T-helper 2 cell (primary cell): ENCODE results near the gene CD209.

Experiments used
- DNase-seq, 5 experiments: peaks; one replicate each; pipeline versions ENCODE4 v3.0.0 to v3.0.0-alpha.2; 2012 to 2022

The CD209 gene

GRCh38 chr19:7737215-7737614 is 10.1 kb downstream of the CD209 start:
- DNase-seq = no peak

DNA sequence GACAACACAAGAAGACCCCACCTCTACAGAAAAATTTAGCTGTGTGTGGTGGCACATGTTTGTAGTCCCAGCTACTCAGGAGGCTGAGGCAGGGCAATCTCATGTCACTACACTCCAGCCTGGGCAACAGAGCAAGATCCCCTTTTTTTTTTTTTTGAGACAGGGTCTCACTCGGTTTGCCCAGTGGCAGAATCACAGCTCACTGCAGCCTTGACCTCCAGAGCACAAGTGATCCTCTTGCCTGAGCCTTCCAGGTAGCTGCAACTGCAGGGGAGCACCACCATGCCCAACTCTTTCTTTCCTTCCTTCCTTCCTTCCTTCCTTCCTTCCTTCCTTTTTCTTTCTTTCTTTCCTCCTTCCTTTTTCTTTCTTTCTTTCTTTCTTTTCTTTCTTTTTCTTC is 11.2 kb downstream of the CD209 start:
- DNase-seq = no peak

DNA sequence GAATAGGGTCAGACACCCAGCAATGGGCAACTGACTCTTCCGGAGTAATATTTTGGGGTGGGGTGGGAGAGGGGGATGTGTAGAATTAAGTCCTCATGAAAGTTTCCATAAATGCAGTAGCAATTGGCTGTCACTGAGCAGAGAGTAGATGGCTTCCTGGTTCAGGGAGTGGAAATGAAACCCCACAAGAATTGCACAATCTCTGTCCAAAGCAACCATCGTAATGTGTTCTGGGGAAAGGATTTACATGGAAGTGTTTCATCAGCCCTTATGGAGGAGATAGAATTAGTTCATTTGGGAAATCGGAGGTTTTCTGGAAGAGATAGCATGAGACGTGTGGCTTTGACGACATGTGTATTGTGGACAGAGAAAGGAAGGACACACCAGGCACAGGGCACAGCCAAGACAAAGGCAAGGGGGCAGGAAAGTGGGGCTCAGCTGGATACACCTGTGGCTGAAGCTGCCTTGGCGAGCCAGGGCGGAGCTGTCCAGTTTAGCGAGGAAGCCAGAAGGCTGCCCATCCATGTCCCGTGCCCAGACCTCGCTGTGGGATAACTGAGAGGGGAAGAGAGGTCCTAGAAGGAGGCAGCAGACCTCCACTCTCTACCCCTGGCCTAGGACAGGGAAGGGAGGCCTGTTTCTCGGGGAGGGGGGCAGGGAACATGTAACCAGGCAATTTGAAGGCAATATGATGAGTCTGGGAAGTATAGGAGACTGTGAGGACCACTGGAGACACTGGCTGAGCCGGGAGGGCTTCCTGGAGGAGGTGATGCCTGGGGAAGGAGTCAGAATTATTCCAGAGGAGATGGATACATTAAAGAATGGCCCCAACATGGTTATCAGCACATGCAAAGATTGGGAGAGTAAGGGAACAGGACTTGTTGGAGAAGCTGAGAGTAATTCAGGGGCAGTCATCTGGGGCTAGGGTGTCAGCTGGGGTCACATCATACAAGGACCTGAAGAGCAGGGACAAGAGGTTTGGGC is 12.8 kb downstream of the CD209 start:
- no peak for DNase-seq

- DNase-seq = no peak
Observed at GRCh38 chr19:7733376-7733775, 14.0 kb downstream of the CD209 start.

DNA sequence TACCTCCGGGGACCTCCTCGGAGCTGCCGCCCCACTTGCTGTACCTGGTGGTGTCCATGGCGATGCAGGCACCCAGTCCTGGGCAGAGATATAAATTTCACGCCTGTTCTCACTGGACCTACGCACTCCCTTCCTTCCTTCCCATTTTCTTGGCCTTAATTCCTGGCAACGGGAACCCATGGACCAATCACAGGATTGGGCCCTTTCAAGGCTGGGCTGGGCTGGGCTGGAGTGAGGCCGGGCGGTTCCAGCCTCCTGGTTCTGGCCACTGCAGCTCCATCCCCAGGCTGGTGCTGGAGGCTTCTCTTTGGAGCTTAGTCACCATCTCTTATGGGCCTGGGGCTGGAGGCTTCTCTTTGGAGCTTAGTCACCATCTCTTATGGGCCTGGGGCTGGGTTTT is 15.3 kb downstream of the CD209 start, which contains the start of gene CLEC4G:
Gene CLEC4G, minus strand, starts transcription at position 66 of the 400 bp plus-strand sequence. Its CDS starts 8 bp downstream, at position 58.
- DNase-seq = no peak

DNA sequence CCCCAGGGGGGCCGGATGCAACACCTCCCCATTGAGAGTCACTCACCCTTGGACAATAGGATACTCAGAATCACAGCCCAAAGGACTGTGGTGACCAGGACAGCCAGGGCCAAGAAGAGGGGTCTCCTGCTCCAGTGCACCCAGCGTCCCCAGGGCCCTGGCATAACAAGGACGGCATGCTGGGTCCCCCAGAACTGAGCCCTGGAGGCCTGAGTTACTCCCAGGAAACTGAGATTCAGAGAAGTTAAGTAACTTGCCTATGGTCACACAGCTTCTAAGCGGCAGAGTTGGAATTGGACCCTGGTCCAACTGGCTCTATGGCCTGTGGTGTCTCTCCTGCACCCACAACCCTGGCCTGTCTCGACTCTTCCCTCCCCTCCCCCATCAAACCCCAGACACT is 15.7 kb downstream of the CD209 start:
- no peak for DNase-seq

DNA sequence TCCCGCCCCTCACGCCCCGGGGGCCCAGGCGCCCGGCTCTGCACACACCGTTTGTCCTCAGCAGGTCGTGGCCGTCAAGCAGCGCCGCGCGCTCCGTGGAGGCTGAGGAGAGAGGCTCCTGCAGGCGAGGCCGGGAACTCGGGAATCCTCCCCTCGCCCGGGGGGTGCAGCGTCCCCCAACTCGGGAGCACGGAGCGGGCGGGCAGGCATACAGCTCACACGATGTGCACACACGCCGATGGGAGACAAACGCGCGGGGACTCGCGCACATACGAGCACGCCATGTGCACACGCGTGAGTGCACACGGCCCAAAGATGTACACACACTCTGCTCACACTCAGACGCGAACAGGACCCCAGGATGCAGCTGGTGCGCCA is 16.1 kb downstream of the CD209 start:
- no peak for DNase-seq

- DNase-seq = no peak
Observed at GRCh38 chr19:7730286-7731217, 16.8 kb downstream of the CD209 start.

DNA sequence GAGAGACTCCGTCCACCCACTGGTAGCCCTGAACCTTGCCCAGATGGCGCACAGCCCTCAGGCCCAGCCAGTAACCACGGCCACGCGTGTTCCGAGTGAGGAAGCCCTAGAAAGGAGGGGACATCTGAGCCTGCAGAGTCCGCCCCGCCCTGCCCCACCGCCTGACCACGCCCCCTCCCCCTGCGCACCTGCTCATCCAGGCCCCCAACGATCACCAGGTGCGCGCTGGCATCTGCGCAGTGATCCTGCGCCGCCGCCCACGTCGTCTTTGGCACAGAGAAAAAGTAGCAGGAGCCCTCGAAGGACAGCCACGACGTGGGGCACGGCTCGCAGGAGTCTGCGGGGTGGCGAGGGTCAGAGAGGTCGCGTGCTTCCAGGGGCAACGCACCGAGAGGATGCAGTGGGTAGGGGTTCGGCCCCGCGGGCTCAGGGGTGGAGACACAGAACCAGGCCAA is 17.5 kb downstream of the CD209 start:
- no peak for DNase-seq

GRCh38 chr19:7729211-7729610 is 18.1 kb downstream of the CD209 start:
- DNase-seq = no peak

DNA sequence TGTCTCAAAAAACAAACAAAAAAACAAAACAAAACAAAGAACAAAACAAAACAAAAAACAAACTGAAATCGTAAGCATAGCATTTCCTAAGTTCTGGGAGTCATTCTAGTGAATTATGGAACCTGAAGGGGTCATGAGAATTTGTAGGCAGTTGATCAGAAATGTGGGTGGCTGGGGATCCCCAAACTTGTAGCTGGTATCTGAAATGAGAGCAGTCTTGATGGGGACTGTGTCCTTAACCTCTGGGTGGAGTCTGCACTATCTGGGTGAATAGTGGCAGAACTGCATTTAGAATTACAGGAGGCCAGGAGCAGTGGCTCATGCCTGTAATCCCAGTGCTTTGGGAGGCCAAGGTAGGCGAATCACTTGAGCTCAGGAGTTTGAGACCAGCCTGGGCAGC is 21.5 kb downstream of the CD209 start:
- DNase-seq = no peak

- DNase-seq = no peak
Observed at GRCh38 chr19:7722231-7722651, 25.1 kb downstream of the CD209 start.

DNA sequence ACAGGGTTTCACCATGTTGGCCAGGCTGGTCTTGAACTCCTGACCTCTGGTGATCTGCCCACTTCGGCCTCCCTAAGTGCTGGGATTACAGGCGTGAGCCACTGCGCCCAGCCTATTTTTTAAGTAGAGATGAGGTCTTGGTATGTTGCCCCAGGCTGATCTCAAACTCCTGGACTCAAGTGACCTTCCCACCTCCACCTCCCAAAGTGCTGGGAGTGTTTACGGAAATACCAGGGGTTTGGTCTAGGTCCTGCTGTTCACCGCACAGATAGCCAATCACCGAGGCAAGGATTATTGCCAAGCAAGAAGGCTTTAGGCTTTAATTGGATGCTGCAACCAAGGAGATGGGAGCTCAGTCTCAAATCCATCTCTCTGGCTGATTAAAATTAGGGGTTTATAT is 27.0 kb downstream of the CD209 start:
- no peak for DNase-seq

DNA sequence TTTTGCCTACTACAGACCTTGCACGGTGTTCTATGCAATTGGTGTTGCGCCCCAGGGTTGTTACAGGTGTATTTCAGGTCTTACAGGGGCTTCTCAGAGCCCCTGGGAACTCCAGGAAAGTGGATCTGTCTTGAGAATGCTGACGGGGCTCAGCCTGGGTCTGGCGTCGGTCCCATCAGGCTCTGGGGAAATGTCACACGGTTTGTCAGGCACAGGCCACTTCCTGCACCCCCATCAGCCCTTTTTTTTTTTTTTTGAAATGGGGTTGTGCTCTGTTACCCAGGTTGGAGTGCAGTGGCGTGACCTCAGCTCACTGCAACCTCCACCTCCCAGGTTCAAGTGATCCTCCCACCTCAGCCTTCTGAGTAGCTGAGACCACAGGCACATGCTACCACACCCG is 28.7 kb downstream of the CD209 start:
- DNase-seq = peak in 1 of 5 experiments; percentile 30

DNA sequence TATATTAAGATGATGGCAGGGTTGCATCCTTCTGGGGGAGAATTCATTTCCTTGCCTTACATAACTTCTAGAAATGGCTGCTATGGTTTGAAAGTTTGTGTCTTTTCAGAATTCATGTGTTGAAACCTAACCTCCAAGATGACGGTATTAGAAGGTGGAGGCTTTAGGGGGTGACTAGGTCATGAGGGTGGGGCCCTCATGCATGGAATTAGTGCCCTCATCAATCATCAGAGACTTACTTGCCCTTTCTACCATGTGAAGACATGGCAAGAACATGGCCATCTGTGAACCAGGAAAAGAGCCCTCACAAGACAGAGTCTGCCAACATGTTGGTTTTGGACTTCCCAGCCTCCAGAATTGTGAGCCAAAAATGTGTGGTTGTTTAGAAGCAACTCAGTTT is 30.6 kb downstream of the CD209 start:
- DNase-seq = no peak

DNA sequence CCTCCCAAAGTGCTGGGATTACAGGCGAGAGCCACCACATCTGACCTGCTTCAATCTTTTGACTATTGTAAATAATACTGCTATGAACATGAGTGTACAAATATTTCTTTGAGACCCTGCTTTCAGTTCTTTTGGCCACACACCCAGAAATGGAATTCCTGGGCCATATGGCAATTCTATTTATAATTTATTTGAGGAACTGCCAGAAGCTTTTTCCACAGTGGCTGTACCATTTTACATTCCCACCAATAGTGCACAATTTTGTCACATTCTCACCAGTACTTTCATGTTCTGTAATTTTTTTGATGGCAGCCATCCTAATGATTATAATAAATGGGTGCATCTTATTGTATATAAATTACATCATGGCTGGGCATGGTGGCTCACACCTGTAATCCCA is 31.7 kb downstream of the CD209 start:
- no peak for DNase-seq

- no peak for DNase-seq
Observed at GRCh38 chr19:7710616-7711015, 36.7 kb downstream of the CD209 start.

- DNase-seq = no peak
Observed at GRCh38 chr19:7709932-7710460, 37.3 kb downstream of the CD209 start.

DNA sequence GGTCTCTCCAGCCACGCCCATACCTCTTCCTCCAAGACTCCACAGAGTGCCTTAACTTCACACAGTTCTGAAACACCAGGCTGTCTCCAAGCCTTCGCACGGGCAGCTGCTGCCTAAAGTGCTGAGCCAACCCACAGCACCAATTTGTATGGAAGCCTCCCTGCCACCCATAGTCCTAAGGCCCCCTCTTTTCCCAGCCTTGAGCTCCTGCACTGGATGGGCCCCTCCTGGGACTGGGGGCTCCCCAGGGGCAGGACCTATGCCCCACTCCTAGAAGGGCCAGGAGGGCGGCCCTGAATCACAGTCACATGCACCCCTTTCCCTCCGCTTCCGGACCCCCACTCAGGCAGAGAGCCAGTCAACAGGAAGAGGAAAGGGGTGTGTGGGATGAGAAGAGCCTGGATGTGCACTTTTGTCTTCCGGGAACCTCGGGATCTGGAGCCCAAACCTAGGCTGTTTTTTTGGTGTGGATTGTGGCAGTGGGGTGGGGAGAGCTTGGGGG is 40.3 kb downstream of the CD209 start:
- no peak for DNase-seq

DNA sequence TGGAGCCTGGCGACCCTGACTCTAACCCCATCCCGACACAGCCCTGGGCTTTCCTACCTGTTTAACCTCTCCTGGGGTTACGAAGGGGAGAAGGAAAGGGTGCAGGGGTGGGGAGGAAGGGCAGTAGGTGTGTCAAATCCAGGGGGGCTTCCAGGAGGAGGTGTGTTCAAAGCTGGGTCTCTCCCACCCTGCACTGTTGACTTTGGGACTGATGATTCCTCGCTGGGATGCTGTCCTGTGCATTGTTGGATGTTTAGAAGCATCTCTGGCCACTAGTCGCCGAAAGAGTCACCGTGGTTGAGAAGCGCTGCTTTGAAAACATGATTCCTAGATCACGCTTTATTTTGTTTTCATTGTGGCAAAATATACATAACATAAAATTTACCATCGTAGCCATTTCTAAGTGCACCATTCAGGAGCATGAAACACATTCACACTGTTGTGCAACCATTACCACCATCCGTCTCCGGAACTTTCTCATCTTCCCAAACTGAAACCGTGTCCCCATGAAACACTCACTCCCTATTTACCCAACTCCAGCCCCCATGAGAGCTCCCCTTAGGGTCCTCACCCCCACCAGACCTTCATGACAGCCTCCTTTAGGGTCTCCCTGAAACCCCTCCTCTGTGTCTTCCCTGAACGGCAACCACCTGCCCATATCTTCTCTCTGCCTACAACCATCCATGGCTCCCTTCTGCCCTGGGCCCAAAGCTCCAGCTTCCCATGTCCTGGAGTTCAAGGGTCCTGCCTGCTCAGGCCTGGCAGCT is 41.0 kb downstream of the CD209 start:
- DNase-seq = no peak

DNA sequence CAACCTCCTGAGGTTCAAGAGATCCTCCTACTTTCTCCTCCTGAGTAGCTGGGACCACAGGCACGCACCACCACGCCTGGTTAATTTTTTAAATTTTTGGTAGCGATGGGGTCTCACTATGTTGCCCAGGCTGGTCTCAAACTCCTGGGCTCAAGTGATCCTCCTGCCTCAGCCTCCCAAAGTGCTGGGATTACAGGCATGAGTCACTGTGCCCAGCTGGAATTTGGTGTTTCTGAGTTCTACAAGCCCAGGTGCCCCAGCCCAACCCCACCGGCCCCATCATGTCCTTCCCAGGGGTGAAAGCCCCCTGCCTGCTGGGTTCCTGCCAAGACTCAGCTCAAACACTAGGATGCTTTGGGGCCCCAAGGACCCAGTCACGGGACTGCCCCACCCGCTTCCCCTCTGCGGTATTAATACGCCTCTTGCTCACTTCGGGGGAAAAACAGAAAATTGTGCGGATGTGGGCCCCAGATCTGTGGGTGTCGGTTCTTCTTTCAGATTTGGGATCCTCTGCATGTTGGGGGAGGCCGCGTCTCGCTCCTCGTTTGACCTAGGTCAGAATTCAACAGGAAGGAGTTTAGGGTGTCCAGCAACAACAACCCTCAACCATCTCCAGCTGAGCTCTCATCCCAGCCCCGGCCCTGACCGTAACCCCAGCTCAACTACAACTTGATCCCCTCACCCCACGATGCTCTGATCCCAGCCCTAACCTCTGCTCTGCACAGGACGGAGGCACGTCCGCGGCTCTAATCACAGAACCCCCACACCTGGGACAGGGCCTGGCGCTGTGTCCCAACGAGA is 41.7 kb downstream of the CD209 start:
- peak; percentile 21 to 94 (median 61) for DNase-seq
